GM12878 (cell line): ENCODE data around the gene WAS. TPM values are rescaled to one million over a fixed set of nuclear protein-coding genes. Genes with fewer than 3 reads are reported as not detected.

Experiments used
- ATAC-seq: fragments of 200-7000 bp; cut with Tn5 transposase; 3 replicates; pipeline ENCODE4 v1.9.1; 2020; ENCODE audit warnings: mild to moderate bottlenecking, moderate library complexity
- BruUV-seq: library from RNA; stranded (reverse); fragments of 400-500 nt; replicated peaks from 2 replicates; lab custom pipeline; 2021; lab: Mats Ljungman, UMichigan
- CTCF ChIA-PET: fragments of 300-600 bp; sonication (Branson Sonifier 250); formaldehyde crosslinking; extraction: SDS; loops from one replicate; lab custom pipeline; 2021; ENCODE audit warnings: inconsistent platforms; lab: Yijun Ruan, JAX
- POLR2A ChIA-PET: fragments of 350-600 bp; formaldehyde crosslinking; extraction: SDS; loops from one replicate; lab custom pipeline; 2021; ENCODE audit warnings: inconsistent platforms; lab: Charles Lee
- RAD21 ChIA-PET: fragments of 300-600 bp; sonication (Branson Sonifier 250); formaldehyde crosslinking; loops from one replicate; lab custom pipeline; 2023; ENCODE audit warnings: antibody characterized with exemption; ENCODE audit not compliant: unreplicated experiment; lab: Charles Lee
- SMC1A ChIA-PET: fragments of 300-600 bp; sonication (Branson Sonifier 250); formaldehyde crosslinking; loops from one replicate; lab custom pipeline; 2023; ENCODE audit not compliant: unreplicated experiment, uncharacterized antibody; lab: Charles Lee
- DNase-seq: peaks from one replicate; pipeline ENCODE4 v3.0.0-alpha.2; 2011; ENCODE audit warnings: low read depth, low spot score
- FAIRE-seq: peaks from 3 replicates; lab custom pipeline; 2011; peaks lifted over from hg19 to GRCh38; lab: Jason Lieb, UNC
- H2AFZ ChIP-seq: 2 replicates; pipeline ENCODE4 v1.6.0; 2011; ENCODE audit warnings: low read depth, low read length, control low read depth; ENCODE audit not compliant: control insufficient read depth
- H3K27ac ChIP-seq: 2 replicates; pipeline ENCODE4 v1.5.1; 2011; ENCODE audit warnings: control low read depth; ENCODE audit not compliant: control insufficient read depth, insufficient read depth
- H3K27me3 ChIP-seq, 2 experiments: replicated peaks in 1 of 2; 2 replicates each; pipeline versions ENCODE4 v1.6.0 to v1.6.1; 2011; ENCODE audit warnings: low read length in 1 of 2; ENCODE audit not compliant: control insufficient read depth in 2 of 2, insufficient read depth in 2 of 2
- H3K36me3 ChIP-seq, 2 experiments: 2 replicates each; pipeline ENCODE4 v1.5.1; 2011; ENCODE audit warnings: low read length in 1 of 2; ENCODE audit not compliant: control insufficient read depth in 2 of 2, insufficient read depth in 2 of 2
- H3K4me1 ChIP-seq: 2 replicates; pipeline ENCODE4 v1.6.1; 2011; ENCODE audit warnings: mild to moderate bottlenecking, low read length, moderate library complexity, mixed read lengths; ENCODE audit not compliant: control insufficient read depth, insufficient read depth
- H3K4me2 ChIP-seq: 2 replicates; pipeline ENCODE4 v1.6.0; 2011; ENCODE audit warnings: control low read depth; ENCODE audit not compliant: control insufficient read depth, insufficient read depth
- H3K4me3 ChIP-seq: fragments of 200-600 bp; sonication (generic); 2 replicates; pipeline ENCODE4 v1.5.1; 2016
- H3K79me2 ChIP-seq: 2 replicates; pipeline ENCODE4 v1.6.0; 2011; ENCODE audit warnings: low read length; ENCODE audit not compliant: control insufficient read depth, insufficient read depth
- H3K9ac ChIP-seq: 2 replicates; pipeline ENCODE4 v1.8.0; 2011; ENCODE audit warnings: low read length, control low read depth, mixed read lengths; ENCODE audit not compliant: control insufficient read depth, insufficient read depth
- H3K9me3 ChIP-seq: replicated peaks from 3 replicates; pipeline ENCODE4 v1.5.1; 2011; ENCODE audit warnings: mild to moderate bottlenecking, low read length; ENCODE audit not compliant: control insufficient read depth, insufficient read depth
- H4K20me1 ChIP-seq: 2 replicates; pipeline ENCODE4 v1.6.0; 2011; ENCODE audit not compliant: control insufficient read depth, insufficient read depth
- BHLHE40 ChIP-seq, 2 experiments: fragments of 450-650 bp in 1 of 2; IDR thresholded peaks; 2 replicates each; pipeline ENCODE4 v1.6.1; 2011 to 2017; ENCODE audit warnings: low read depth in 2 of 2, borderline replicate concordance in 1 of 2, improper control_type of control experiment in 1 of 2, low read length in 1 of 2, mild to moderate bottlenecking in 1 of 2
- CBX5 ChIP-seq: sonication (generic); IDR thresholded peaks from 2 replicates; pipeline ENCODE4 v1.6.1; 2016; ENCODE audit warnings: low read depth, moderate library complexity, mild to moderate bottlenecking, inconsistent platforms
- CHD2 ChIP-seq: IDR thresholded peaks from 2 replicates; pipeline ENCODE4 v1.6.1; 2011; ENCODE audit warnings: low read depth, low read length, improper control_type of control experiment, borderline replicate concordance
- HDGF ChIP-seq: fragments of 450-650 bp; IDR thresholded peaks from 2 replicates; pipeline ENCODE4 v1.6.1; 2016; ENCODE audit warnings: antibody characterized with exemption
- IRF5 ChIP-seq: fragments of 450-650 bp; IDR thresholded peaks from 2 replicates; pipeline ENCODE4 v1.6.1; 2017; ENCODE audit warnings: borderline replicate concordance
- NFYB ChIP-seq: IDR thresholded peaks from 2 replicates; pipeline ENCODE4 v1.6.1; 2011; ENCODE audit warnings: low read depth, mild to moderate bottlenecking, low read length, improper control_type of control experiment, moderate library complexity; ENCODE audit not compliant: insufficient read depth
- PAX8 ChIP-seq: fragments of 450-650 bp; IDR thresholded peaks from 2 replicates; pipeline ENCODE4 v1.6.1; 2017; ENCODE audit warnings: mild to moderate bottlenecking, moderate library complexity
- PKNOX1 ChIP-seq: fragments of 450-650 bp; IDR thresholded peaks from 2 replicates; pipeline ENCODE4 v1.6.1; 2016; ENCODE audit warnings: mild to moderate bottlenecking
- POLR2A ChIP-seq: IDR thresholded peaks from 2 replicates; pipeline ENCODE4 v1.6.1; 2011; ENCODE audit warnings: low read depth, mild to moderate bottlenecking, low read length
- SP1 ChIP-seq: IDR thresholded peaks from one replicate; pipeline ENCODE4 v1.6.1; 2011; ENCODE audit warnings: low read depth, low read length
- SUZ12 ChIP-seq: fragments of 200-600 bp; sonication (generic); IDR thresholded peaks from one replicate; pipeline ENCODE4 v1.6.1; 2018; ENCODE audit warnings: antibody characterized with exemption, mild to moderate bottlenecking; ENCODE audit not compliant: unreplicated experiment
- YY1 ChIP-seq: IDR thresholded peaks from 2 replicates; pipeline ENCODE4 v1.6.1; 2011; ENCODE audit warnings: low read depth, mild to moderate bottlenecking, low read length
- WGBS: methylation state at CpG from one replicate; pipeline ENCODE4 v1.1.6; 2016; ENCODE audit warnings: low lambda C conversion rate; ENCODE audit not compliant: insufficient replicate concordance, insufficient coverage; ENCODE audit errors: missing lambda C conversion rate; 5-methylcytosine and 5-hydroxymethylcytosine counted together
- in situ Hi-C: fragments of 300-500 bp; cut with MboI; formaldehyde crosslinking; loops from 9 replicates; pipeline ENCODE4 v1.14.3; 2018; ENCODE audit warnings: mixed read lengths
- intact Hi-C: fragments of 100-400 bp; cut with micrococcal nuclease; formaldehyde crosslinking; loops from one replicate; pipeline ENCODE4 v1.14.2; 2022; ENCODE audit not compliant: unreplicated experiment
- polyA plus RNA-seq, 11 experiments: library from polyadenylated mRNA; depleted of rRNA in 4 of 11; unstranded in 6 of 11; stranded (reverse) in 5 of 11; fragments of >200 nt; fragmentation: Nextera tagmentation in 4 of 11; fragmentation: Illumina TruSeq in 1 of 11; extraction: Ambion mirVana in 4 of 11; extraction: Trizol in 1 of 11; gene quantifications; 1 replicate in 1 of 11; 2 replicates in 10 of 11; pipeline versions ENCODE4 v1.2.1 to v1.2.3, GENCODE V29; 2011 to 2016; ENCODE audit warnings: inconsistent platforms in 2 of 11, missing spikeins in 2 of 11, low read depth in 1 of 11
- total RNA-seq, 4 experiments: library from RNA; depleted of rRNA in 3 of 4; stranded (reverse); fragments of >200 nt in 3 of 4; fragmentation: Illumina TruSeq in 1 of 4; extraction: Trizol in 1 of 4; gene quantifications; 2 replicates each; pipeline versions ENCODE4 v1.2.1 to v1.2.3, GENCODE V29; 2013 to 2021
- TF ChIP-seq, protein P1 (sequence below): IDR thresholded peaks from 2 replicates; pipeline ENCODE4 v1.6.1; 2011; ENCODE audit warnings: mild to moderate bottlenecking, low read depth, low read length, moderate library complexity; ENCODE audit not compliant: insufficient replicate concordance
- TF ChIP-seq, protein P2 (sequence below): fragments of 450-650 bp; conservative IDR thresholded peaks from 2 replicates; pipeline ENCODE4 v1.6.1; 2017; ENCODE audit warnings: mild to moderate bottlenecking, moderate library complexity
- TF ChIP-seq, protein P3 (sequence below): IDR thresholded peaks from 2 replicates; pipeline ENCODE4 v1.6.1; 2012; ENCODE audit warnings: low read depth, low read length, improper control_type of control experiment

Gene WAS
- total and polyA plus RNA-seq, 10 of the 15 experiments (the other 5 are each of a cell fraction or from before 2014, with no cell fraction given), result 1.6 to 84.7 (median 23.0) TPM

DNA sequence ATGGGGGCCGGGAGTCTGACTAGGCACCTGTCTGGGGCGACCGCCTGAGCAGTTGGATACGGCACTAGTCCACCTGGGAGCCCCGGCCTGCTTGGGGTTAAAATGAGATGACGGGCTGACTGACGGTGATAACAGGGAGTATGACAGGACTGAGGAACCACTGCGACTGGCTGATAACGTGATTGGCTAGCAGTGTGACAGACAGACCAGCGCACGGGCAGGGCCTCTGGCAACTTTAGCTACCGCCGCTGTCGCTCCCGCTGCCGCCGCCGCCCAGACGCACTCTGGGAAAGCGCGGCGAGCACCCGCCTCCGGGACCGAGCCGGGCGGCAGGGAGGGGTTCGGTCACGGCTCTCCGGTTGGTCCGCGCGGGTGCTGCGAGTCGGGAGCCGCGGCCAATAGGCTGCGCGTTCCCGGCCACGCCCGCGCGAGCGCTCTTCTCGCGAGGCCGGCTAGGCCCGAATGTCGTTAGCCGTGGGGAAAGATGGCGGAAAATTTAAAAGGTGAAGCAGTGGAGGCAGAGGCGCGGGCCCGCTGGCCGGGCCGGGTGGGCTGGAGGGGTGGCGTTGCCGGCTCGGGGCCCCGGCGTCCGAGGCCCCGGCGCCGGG, 12.8 kb downstream of the WAS start, which contains the start of gene SUV39H1:
TSS of gene SUV39H1 (plus strand) at position 434 of the 608 bp plus-strand sequence. CDS start at position 485, 51 bp downstream.
- Histone ChIP-seq H3K4me3 (peak within 1 kb of the TSS; percentile 58), H3K4me2 (peak within 1 kb of the TSS; percentile 87), H3K36me3 (peaks cover 4 to 5% of the 10 kb centered on the region in 2 experiments; a peak in 2 of 4 replicates), H3K4me1 (peaks cover 6% of the 10 kb centered on the region), H3K79me2 (peaks cover 14% of the 10 kb centered on the region), H3K9ac (peak within 1 kb of the TSS; percentile 86), H3K9me3 (no peaks in the 10 kb centered on the region; the same call in 2 of the 3 replicates), H3K27ac (peak within 1 kb of the TSS; percentile 77), H4K20me1 (no peaks in the 10 kb centered on the region), H2AFZ (peak within 1 kb of the TSS; percentile 40), H3K27me3 (no peaks in the 10 kb centered on the region)
- SMC1A ChIA-PET, result interaction anchor here (1.0 kb wide), 2 partner anchors 11 to 13 kb away, joined by 3 to 5 read pairs; partner anchors contain the start of gene WAS
- BruUV-seq, result no TSS peak
- FAIRE-seq (peak; percentile 59), ATAC-seq (peak; percentile 98), DNase-seq (peak; percentile 45)
- 45% methylated on average over 45 of the region's 66 CpGs for WGBS
- in situ Hi-C loops (no loop called here), intact Hi-C loops (loop anchor here (2.0 to 5.0 kb wide), 3 partner anchors 20 to 216 kb away; partner anchors contain the start of genes HDAC6 and SLC35A2)
- CTCF ChIA-PET, result interaction anchor here (0.9 kb wide), 1 partner anchor 48 kb away, joined by 3 read pairs; no protein-coding TSS in a partner anchor
- RAD21 ChIA-PET, result interaction anchor here (1.6 kb wide), 2 partner anchors 12 to 157 kb away, joined by 3 read pairs; partner anchors contain the start of genes TBC1D25 and WAS
- POLR2A ChIA-PET, result interaction anchor here (0.5 to 2.0 kb wide), 6 partner anchors 13 to 241 kb away, joined by 3 to 9 read pairs (median 4); no protein-coding TSS in a partner anchor
- TF ChIP-seq SUZ12 (no peak), IRF5 (peak; percentile 41; the same call in 1 of the 2 replicates), PAX8 (no peak), CBX5 (no peak), SP1 (peak; percentile 69), YY1 (peak; percentile 92), HDGF (no peak), BHLHE40 (IDR thresholded peaks at IDR 0.05; ENCODE audit: borderline replicate concordance in 1 of 2, low read depth in 2 of 2, low read length in 1 of 2) (peak in 1 of 2 experiments; percentile 63; a peak in 1 of 4 replicates), PKNOX1 (peak; percentile 95), POLR2A (peak; percentile 89), CHD2 (peak; percentile 98), NFYB (peak; percentile 76)
- TF ChIP-seq, protein P1, sequence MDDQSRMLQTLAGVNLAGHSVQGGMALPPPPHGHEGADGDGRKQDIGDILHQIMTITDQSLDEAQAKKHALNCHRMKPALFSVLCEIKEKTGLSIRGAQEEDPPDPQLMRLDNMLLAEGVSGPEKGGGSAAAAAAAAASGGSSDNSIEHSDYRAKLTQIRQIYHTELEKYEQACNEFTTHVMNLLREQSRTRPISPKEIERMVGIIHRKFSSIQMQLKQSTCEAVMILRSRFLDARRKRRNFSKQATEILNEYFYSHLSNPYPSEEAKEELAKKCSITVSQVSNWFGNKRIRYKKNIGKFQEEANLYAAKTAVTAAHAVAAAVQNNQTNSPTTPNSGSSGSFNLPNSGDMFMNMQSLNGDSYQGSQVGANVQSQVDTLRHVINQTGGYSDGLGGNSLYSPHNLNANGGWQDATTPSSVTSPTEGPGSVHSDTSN, result peak; percentile 74
- TF ChIP-seq, protein P2, sequence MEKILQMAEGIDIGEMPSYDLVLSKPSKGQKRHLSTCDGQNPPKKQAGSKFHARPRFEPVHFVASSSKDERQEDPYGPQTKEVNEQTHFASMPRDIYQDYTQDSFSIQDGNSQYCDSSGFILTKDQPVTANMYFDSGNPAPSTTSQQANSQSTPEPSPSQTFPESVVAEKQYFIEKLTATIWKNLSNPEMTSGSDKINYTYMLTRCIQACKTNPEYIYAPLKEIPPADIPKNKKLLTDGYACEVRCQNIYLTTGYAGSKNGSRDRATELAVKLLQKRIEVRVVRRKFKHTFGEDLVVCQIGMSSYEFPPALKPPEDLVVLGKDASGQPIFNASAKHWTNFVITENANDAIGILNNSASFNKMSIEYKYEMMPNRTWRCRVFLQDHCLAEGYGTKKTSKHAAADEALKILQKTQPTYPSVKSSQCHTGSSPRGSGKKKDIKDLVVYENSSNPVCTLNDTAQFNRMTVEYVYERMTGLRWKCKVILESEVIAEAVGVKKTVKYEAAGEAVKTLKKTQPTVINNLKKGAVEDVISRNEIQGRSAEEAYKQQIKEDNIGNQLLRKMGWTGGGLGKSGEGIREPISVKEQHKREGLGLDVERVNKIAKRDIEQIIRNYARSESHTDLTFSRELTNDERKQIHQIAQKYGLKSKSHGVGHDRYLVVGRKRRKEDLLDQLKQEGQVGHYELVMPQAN, result peak; percentile 98
- TF ChIP-seq, protein P3, sequence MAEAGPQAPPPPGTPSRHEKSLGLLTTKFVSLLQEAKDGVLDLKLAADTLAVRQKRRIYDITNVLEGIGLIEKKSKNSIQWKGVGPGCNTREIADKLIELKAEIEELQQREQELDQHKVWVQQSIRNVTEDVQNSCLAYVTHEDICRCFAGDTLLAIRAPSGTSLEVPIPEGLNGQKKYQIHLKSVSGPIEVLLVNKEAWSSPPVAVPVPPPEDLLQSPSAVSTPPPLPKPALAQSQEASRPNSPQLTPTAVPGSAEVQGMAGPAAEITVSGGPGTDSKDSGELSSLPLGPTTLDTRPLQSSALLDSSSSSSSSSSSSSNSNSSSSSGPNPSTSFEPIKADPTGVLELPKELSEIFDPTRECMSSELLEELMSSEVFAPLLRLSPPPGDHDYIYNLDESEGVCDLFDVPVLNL, result peak; percentile 95
